OCI-LY3 (cell line): ENCODE data around the gene BCKDHB.

Experiments
- EZH2phosphoT487 ChIP-seq: fragments of 200-600 bp; shearing (Covaris generic); IDR thresholded peaks from 2 replicates; pipeline ENCODE4 v1.6.1; 2018; ENCODE audit warnings: antibody characterized with exemption, mixed run types, low read depth
- TF ChIP-seq, protein P1 (sequence below): fragments of 200-600, 300-600 bp; sonication (generic); IDR thresholded peaks from 2 replicates; pipeline ENCODE4 v1.5.1; 2014; ENCODE audit warnings: antibody characterized with exemption, low read length, low read depth

DNA sequence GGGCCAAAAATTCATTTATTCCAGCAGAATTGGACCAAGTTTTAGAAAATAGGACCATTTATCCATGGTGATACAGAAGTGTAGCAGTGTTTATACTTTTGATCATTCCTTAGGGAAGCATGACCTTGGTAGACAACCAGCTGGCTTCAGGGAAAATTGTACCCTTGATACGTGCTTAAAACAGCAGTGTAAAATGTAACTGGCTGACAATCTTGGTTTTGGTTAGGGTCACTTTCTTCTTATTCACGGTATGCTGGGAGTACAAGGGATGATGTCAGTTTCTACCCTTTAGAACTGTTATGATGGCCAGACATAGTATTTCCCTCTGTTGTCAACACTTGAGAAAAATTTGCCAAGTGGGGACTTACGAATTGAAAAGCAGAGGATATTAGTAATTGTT lies 157.1 kb downstream of the BCKDHB start:
- TF ChIP-seq, protein P1, sequence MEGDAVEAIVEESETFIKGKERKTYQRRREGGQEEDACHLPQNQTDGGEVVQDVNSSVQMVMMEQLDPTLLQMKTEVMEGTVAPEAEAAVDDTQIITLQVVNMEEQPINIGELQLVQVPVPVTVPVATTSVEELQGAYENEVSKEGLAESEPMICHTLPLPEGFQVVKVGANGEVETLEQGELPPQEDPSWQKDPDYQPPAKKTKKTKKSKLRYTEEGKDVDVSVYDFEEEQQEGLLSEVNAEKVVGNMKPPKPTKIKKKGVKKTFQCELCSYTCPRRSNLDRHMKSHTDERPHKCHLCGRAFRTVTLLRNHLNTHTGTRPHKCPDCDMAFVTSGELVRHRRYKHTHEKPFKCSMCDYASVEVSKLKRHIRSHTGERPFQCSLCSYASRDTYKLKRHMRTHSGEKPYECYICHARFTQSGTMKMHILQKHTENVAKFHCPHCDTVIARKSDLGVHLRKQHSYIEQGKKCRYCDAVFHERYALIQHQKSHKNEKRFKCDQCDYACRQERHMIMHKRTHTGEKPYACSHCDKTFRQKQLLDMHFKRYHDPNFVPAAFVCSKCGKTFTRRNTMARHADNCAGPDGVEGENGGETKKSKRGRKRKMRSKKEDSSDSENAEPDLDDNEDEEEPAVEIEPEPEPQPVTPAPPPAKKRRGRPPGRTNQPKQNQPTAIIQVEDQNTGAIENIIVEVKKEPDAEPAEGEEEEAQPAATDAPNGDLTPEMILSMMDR = no peak
- no peak for TF ChIP-seq EZH2phosphoT487
